LoVo (cell line): ENCODE results near the gene TMEM200C.
A peak's percentile ranks its signal among the peaks of the same experiment; 100 is the strongest.

Experiments used
- DNase-seq: peaks from one replicate; pipeline ENCODE4 v3.0.0-alpha.2; 2016; ENCODE audit warnings: low spot score

Gene TMEM200C

DNA sequence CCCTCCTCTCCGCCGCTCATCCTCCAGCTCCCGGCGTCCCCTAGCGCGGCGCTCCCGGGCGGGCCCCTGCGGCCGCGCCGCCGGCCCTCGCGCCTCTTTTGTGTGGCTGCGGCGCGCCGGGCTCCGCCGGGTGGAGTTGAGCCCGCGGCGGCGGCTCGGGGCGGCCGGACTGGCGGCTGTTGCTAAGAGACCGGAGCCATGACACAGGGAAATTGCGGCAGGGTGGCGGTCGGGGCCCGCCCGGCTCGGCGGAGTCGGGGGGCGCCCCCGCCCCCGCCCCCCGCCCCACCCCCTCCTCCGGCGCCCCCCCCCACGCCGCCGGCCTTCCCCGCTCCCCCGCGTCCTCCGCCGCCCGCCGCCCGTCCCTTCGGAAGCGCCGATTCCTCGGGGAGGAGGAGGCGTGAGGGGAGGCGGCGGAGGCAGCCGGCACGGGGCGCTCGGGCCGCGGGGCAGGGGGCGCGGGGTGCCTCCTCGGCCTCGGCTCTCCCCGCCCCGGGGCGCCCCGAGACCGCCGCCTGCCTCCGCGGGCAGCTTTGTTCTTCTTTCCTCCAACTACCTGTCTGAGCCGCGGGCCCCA is at the start of gene TMEM200C:
Gene TMEM200C, minus strand, starts transcription at position 224 of the 577 bp plus-strand sequence. CDS start 3,459 bp downstream, outside the sequence.
- no peak for DNase-seq

DNA sequence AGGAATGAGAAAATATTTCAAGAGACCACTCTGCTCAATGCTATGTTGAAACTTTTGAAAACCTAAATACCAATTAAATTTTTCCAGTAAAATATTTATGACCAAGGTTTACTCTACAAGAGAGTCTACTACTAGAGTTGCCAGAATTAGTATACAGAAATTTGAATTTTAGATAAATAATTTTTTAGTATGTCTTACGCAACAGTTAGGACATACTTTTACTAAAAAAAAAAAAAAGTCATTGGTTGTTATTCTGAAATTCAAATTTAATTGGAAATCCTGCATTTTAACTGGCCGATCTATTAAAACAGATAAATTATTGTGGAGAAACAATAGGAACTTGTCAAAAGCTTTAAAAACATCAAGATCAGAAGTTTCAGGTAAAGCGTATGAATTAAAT is 49.1 kb upstream of the TMEM200C start:
- DNase-seq, result no peak

DNA sequence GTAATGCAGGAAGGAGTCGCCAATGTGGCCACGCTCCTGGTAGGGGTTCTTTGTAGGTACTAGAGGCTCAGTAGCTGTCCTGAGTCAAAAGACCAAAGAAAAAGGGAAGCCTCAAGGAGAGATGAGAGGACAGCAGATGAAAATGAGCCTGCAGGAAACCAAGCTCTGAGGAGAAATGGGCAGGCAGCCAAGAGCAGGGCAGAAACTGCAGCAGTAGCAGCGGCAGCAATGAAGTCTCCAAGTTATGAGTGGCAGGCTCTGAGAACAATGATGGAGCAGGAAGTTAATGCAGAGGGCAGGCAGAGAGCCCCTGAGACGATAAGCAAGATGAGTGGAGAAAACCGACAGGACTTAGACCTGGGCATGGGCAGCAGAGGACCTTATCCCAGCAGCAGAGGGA is 48.2 kb upstream of the TMEM200C start:
- no peak for DNase-seq

DNA sequence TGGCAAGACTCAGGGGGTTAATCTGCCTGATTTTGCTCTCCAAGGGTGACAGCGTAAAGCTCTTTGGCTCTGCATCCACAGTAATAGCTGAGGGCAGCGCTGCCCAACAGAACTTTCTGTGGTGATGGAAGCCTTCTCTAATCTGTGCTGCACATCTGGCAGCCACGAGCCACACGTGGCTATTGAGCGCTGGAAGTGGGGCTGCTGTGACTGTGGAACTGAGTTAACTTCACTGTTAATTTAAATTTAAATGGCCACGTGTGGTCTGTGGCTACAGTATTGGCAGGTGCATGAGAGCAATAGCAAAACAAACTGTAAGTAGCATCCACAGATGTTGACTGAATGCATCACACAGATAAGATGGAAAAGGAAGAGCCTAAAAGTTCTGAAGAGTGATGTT is 47.3 kb upstream of the TMEM200C start:
- no peak for DNase-seq

DNA sequence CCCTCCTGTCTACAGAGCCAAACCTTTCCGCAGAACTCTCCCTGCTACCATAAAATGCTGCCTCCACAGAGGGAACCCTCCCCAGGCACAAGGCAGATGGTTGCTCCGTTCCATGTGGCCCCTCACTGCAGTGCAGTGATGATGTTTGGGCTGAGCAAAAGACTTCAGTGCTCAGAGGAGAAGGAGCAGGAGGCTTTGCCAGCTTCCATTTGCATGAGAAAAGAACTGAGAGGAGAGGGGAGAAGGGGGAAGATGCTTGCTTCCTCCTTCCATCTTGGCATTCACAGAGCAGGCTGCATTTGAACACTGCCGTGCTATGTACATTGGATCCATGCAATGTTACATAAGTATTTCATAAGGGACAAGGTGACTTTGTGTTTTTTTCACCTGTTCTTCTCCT is 46.6 kb upstream of the TMEM200C start:
- DNase-seq, result no peak

DNA sequence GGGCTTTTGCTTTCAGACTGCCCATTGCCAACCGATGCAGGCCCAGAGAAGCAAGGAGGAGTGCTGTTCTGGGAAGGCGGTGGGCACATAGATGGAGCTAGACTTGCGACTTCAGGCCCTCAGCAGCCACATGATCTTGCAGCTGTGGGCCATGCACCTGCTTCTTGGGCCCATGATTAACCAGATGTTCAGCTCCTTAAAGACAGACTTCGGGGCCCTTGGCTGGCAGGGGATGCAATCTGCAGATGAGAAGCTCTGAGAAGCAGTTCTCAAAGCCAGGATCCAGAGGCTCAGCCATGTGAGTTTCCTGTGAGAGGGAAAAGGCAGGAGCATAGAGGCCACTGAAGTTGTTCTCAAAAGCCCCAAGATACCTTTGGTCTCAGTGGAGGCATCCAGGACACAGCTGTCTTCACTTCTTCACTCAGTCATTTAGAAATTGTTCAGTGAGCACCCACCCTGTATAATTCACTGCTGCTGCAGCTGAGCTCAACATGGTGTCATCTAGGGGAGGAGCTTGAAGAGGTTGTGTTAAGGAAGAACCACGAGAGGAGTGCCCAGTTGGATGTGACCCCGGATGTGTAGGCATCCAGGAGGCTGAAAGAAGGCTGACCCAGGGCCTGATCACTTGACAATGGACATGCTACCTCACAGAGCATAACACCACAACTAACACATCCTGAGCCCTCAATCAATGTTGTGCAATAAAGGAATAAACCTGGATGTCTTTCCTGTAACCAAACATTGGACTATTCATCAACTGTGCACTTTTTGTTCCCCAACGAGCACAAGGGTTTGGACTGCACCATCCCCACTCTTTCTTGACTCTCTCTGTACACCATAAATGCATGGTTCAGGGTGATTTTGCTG is 44.7 kb upstream of the TMEM200C start:
- DNase-seq, result no peak

DNA sequence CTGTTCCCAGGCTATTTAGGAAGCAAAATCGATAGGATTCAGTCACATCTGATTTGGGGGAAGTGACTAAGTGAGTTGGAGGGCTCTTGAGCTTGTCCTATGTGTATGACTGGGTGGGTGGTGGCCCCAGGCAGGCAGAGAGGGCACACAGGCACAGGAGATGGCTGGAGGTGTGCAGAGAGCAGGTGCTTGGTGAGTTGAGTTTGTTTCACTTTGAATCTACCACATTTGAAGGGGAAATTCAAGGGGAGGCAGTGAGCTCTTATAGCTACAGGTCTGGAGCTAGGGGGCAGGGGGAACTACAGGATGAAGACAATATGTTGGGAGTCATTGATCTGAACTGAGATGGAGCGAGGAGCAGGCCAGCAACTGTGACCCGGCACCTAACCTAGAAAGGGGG is 42.5 kb upstream of the TMEM200C start:
- DNase-seq, result no peak

DNA sequence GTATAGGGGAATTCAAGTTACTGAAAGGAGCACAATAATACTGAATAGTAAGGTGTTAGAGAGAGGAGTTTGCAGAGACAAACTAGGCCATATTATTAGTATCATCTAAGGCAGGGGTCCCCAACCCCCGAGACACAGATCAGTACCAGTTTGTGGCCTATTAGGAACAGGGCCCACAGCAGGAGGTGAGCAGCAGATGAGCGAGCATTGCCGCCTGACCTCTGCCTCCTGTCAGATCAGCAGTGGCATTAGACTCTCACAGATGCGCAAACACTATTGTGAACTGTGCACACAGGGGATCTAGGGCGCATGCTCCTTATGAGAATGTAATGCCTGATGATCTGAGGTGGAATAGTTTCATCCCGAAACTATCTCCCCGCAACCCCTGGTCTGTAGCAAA is 41.8 kb upstream of the TMEM200C start:
- no peak for DNase-seq

DNA sequence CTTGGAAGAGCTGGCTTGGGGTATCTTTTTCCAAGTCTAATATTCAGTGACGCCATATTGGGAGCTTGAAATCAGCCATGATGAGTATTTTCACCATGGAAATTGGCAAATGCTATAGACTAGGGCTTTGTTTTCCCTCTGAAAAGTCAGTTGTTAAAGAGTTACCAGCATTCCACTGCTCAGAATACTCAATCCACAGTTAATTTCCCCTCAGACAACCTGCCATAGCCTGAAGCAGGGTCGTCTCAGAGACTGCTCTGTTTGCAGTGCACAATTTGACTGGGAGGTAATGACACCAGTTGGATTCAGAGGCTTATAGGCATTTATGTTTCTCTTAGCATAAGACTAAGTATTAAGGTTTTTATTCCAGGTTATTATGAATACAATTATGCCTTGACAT is 35.5 kb upstream of the TMEM200C start:
- DNase-seq, result no peak

DNA sequence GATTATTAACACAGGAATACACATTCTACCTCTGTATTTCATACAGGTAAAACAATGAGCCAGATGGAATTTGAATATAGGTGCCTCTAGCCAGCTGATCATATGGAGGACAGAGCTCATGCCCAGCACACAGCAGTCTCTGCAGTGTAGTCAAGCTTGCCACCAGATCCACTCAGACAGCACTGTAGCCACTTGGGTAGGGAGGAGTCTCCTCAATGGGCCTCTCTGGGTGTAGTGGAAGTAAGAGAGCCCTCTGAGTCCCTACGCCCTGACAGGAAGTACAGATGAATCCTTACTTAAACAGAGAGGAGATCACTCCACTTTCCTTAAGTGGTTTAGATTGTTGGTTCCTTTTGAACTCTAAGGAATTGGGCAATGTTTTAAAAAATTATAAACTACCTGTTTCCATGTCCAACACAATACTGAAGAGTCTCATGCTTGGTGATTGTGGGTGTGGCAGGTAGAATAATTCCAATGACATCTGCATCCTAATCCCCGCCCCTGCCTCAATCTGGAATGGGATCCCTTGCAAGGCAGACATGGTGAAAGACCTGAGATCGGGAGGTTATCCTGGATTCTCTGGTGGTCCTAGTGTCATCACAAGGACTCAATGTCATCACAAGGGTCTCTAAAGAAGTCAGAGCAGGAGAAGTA is 23.0 kb upstream of the TMEM200C start:
- DNase-seq, result no peak

DNA sequence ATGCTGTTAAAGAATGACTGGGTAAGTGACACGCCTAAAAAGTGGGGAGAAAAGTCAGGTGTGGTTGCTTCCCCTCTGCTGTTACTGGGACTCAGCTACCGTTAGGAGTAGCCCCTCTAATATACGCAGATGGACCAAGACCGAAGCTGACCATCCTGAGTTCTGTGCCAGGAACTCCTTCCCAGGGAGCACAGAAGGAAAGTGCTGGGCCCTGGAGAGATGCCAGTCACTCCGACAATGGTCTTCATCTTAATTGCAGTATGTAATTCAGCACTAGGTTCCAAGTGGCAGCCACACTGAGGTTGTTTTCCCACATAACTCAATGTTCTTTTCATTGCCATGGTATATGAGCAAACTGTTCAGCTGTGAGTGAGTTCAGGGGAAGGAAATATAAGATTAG is 19.6 kb upstream of the TMEM200C start:
- DNase-seq, result no peak

DNA sequence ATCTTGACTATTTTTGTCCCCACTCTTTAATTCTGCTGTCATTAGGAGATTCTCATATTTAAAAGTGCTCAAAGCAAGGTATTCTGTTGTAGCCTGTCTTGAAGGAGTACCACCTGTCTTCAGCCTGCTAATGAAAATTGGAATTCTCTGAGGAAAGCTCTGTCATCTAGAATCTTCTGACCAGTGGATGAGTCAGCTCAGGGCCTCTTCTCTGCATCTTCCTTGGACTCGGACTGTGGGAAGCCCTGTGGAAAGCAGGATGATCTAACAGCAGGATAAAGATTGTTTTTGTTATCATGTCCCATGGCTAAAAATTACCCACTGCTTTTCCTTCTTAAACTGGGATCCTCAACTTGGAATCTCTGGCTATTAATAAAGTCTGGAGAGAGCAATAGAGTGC is 18.7 kb upstream of the TMEM200C start:
- DNase-seq, result no peak

DNA sequence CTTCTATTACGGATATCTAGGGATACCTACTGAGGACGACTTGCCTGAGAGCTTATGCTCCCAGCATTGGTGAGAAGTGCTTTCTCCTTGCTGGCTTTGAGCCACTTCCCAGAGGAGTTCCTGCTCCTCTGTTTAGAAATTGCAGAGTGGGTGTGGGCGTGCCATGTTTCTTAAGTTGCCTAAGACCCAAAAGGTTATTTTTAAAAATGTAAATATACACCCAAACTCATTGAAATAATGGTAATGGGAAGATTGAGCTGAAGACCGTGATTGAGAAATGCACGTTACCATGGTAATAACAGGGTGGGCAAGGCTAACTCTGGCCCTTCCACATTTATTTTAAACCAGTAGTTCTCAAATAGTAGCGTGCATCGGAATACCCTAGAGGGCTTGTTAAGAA is 17.2 kb upstream of the TMEM200C start:
- no peak for DNase-seq

DNA sequence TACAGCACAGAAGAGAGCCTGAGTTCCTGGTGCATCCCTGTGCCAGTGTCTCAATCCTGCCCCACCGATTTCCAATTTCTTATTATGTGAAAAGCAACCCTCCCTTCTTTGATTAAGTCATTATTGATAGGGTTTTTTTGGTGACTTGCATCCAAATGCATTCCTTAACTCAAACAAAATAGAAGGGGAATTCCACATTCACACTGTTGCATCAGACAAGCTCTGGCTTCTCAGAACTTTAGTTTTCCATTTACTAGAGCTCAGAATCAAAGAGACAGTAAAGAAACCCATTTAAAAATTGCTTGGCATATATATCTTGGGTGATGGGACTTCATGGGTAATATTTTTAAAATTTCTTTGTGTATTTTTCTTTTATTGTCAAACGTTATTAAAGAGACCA is 13.8 kb upstream of the TMEM200C start:
- no peak for DNase-seq

DNA sequence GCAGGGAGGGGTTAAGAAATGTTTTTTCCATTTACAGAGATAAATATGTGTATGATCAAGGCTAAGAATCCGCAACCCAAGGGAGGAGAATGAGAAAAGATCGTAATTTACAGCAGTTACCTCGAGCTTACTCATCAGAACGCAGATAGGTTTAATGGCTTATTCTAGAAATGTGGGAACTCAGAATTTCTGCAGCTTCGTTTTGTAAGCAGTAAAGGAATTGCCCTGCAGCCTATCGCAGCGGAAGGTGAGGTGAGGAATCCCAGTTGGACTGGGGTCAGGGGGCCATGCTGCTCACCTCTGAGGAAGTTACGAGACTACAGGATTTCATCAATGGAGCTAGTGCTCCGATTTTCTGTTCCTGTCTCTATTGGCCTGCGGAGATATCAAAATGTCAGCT is 8.1 kb upstream of the TMEM200C start:
- no peak for DNase-seq

DNA sequence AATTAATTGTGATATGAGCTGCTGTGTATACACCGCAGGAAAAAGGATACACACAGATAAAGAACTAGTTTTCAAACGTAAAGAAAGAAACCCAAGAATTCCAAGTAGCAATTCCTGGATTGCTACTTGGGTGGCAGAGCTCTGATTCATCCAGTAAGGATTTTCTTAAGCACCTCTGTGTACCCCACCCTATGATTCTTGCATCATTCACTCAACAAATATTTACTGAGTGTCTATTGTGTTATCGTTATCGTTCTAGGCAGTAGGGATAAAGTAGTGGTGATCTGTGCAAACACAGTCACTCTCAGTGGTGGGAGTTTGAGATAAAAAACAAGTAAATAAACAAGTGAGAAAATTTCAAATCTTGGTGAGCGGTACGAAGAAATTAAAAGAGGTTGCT is 4.9 kb upstream of the TMEM200C start:
- peak; percentile 75 for DNase-seq

DNA sequence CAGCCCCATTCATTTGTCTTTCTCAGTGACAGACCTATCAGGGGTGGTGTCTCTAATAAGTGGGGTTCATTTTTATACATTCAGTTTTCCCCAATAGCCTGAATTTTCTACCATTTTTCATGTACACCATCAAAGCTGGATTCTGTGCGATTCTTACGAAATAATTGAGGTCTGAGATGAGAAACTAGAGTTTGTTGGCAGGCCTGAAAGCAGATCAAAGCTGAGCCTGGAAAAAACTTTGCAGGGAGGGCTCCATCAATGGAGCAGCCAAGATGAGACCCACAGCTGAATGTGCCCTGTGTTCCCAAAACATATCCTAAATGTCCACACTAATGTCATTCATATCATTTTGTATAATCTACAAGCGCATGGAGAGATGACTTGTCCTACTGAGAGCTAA is 4.5 kb upstream of the TMEM200C start:
- no peak for DNase-seq

DNA sequence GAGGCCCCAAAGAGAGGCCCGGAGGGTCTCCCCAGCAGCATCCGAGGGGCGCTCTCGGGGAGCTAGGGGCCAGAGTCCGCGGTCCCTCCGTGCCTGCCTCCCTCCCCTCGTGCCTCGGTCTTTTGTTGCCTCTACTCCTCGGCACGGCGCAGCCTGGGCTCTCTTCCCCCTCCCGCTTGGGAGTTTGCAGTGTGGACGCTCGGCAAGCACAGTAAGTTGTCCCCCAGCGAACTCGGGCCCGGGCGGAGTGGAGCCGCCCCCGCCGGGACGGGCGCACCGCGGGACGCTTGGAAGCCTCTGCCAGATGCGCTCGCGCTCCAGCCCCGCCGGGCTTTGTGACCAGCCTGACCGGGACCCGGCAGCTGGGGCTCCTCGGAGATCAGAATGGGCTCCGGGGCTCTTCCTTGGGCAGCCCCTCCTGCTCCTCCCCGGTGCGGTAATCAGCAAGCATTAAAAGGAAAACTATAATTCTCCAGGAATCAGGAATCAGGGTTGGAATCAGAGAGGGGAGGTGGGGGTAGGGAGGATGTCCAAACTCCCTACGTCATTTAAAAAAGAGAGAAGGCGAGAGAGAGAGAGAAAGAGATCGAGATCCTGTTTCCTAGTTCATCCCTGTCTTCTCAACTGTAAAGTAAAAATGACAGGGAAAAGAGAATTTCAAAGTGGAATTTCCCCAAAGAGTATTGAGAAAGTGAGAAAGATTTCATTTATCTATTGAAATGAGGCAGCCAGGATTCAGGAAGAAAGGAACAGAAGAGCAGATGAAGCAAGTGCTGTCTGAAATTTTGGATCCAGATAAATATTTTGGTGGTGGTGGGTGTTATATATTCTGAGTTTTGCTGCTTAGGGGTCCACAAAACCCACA is 786 bp upstream of the TMEM200C start:
- no peak for DNase-seq

DNA sequence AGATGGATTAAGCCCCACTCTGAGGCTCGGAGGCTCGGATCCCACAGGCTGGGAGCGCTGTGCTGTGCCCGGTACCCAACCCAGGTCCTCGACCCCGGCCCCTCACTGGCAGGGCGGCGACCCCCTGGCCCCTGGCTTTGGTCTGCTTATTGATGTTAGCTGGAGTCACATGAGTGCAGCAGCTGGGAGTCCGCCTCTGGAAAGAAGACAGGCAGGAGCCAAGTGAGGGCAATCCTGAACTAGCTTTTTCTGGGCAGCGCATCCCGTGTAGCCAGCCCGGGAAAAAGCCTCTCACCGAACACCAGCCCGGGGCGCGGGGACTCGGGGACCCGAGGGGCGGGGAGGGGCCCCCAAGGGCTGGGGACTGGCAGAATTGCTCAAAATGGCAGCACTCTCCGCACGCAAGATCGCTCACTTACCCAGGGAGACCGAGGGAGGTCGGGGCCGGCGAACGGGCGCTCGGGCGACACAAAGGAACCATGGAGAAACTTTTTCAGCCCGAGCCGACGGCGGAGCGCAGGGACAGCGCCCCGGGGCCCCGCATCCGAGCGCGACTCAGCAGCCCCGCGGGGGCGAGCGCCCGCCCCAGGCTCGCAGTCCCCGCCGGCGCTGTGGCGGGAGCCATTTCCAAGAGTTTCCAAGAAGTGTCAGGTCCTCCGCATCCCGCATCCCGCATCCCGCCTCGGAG is 567 bp downstream of the TMEM200C start:
- DNase-seq, result no peak

DNA sequence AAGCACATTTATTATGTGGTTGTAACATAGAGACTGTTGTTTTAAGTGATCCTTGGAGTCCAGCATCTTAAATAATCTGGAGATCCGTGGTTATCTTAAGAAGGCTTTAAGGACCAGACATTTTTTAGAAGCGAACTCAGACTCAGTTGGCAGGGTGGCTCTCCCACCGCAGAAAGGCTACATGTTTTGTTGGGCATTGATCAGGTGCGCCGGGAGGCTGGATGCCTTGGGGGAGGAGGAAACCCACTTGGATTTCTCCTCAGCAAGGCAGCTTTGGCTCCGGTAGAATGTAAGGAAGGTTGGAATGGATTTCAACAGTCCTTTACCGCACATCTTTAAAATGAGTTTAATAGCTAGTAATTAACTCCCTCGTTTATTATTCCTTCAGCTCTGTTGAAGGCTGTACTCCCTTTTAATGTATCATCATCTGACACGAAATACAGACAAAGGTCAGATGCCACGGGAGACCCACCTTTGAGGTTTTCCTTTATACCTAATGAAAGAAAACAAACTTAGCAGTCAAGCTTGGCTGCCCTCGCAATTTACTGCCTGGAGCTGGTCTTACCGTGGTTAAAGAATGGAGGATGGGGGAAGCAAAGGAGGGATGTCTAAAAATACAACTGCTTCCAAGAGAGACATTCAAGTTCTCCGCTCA is 1.2 kb downstream of the TMEM200C start:
- DNase-seq, result no peak

DNA sequence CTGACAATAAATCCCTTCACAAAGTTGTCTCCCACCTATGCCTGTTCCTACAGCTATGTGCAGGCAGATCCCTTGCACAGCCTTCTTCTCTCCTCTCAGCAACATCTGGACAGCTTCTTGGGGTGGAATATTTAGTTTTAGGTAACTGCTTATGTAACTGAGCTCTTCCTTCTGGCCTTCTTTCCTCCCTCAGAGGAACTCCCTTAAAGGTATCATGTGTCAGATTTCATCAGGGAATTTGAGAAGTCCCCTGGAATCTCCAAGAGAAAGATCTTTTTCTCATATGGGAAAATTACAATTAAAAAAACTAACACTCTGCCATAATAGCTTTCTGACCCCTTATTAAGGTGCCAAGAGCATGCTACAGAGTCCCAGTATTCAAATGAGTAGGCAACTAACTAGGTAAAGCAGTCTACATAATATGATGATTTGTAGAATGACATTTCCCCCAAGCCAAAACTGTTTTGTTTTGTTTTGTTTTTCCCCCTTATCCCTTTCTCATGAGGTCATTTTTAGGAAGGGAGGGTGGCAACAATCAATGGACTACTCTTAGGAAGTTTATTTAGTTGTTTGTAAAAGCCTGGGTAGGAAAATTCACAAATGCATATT is 2.4 kb downstream of the TMEM200C start:
- no peak for DNase-seq
